AG20443 (cell line): ENCODE results near the gene NUP88.
"Not testable (repeated sequence)": the region's sequence is repeated elsewhere in the genome, so short reads cannot be mapped to it uniquely, and the experiment has no call there.

Experiments used
- DNase-seq: peaks from one replicate; pipeline ENCODE4 v3.0.0; 2012; ENCODE audit warnings: low spot score, mixed read lengths

Gene NUP88

DNA sequence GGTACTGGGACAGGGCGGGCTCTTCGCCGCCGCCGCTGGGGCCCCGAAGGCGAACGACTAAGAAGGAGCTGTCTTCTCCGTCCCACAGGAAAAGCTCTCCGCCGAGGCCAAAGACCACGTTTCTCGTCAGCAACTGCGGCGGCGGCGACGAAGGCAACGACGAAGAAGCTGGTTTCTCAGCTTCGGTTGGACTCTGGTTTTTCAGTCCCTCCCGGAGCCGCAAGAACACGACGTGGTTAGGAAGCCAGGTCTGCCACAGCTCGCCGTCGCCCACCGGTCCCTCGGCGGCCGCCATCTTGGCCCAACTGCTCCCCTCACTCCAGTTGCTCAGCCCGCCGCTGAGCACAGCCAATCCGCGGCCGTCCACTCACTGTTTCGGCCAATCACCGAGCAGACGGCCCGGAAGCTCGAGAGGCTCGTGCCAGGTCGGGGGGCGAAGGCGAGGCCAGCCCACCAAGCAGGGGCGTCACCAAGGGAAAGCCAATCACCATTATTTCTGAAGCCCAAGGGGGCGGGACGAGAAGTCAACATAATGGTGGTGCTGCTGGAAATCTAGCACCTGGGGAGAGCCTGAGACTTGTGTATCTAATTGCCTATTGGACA lies at the start of gene NUP88:
TSS of gene NUP88 (minus strand) at position 307 of the 603 bp plus-strand sequence. CDS start at position 295, 12 bp downstream.
- DNase-seq = peak; percentile 99

DNA sequence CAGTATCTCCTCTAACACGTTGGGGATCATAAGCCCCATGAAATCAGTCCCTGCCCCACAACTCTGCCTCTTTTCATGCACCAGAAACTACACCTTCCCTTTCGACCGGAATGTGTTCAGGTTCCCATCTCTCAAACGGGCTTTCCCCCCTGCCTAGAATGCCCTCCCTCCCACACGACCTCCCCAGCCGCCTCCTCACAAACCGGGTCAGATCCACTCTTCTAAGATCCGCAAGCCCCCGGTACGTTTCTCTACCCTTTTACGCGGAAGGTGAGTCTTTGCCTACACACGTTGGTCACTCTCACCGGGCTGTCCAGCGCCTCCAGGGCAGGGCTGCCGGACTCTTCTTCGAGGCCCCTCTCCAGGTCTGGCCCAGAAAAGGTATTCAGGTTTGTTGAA lies 48.6 kb upstream of the NUP88 start:
- no peak for DNase-seq

DNA sequence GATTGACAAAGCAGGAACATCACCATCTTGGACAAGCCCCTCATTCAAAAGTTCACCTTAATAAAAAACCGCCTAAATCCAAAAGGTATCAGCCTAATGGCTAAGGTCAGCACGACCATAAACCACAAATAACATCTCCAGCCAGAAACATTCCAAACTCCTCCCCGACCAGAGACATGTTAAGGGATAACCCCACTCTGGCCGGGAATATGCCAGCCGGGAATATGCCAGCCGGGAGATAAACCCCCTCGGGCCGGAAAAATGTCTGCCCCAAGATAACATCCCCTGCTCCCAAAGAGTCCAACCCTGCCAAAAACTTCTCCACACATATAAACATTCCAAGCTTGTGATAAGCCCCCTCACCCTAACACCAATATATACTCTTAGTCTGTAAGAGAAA lies 48.0 kb upstream of the NUP88 start:
- peak; percentile 19 for DNase-seq

DNA sequence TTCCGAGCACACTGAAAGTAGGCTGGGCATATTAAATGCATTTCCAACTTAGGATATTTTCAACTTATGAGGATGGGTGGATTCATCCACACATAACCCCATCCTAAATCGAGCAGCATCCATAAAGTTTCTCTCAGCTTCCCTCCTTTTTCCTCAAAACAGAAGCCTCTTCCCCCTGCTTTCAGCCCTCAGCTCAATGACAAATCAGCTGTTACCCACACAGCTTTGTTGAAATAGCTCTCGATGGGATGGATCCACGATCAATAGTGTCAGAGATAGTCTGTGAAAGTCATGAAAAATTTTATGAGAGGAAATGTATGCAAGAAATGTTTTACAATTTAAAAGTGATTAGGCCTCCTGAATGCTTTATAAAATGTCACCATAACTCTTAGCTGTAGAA lies 46.8 kb upstream of the NUP88 start:
- DNase-seq = no peak

DNA sequence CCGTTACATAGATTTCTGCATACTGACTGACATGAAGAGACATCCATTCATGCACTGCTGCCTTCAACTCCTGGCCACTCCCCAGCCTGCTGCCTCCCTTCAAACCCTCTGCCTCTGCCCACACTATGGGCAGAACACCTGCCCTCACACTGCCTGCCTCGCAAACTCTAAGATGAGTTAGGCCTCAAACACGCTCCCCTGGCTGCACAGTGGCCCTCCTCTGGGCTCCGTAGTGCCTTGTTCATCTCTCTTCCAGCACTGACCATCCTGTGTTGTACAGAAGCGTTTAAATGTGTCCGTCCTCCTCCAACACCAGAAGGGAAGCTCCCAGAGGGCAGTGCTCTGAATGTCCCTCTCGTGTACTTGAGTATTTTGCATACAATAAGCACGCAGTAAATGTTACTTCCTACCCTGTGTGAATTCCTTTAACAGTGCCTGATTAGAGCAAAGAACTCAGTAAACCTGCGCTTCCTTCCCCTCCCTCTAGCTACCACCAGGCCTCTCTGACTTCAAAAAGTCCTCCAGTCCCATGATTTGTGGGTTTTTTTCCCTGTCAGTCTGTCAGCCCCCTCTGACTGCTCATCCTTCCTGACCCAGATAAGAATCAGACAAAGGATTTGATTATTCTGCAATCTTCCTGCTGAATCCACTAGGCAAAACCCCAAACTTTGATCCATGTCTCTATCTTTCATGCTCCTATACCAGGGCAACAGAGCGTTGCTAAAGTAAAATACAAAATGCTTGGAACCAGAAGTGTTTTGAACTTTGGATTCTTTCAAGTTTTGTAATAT lies 45.5 kb upstream of the NUP88 start:
- DNase-seq = no peak

DNA sequence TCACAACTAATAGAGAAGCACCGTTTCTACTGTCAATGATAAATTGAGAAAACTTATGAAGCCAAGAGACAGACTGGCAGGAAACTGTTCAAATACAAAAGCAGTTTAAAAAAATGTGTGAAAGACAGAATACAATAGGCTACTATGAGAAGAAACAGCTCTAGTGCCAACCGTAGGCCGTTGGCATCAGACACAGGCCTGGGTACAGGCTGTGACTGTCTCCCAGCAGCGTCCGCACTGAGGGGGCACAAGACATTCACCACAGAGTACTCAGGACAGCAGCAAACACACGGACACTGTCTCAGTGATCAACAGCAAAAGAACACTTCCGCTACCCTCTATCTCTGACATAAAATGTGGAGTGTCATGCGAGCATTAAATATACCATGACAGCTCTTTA lies 27.3 kb upstream of the NUP88 start:
- no peak for DNase-seq

DNA sequence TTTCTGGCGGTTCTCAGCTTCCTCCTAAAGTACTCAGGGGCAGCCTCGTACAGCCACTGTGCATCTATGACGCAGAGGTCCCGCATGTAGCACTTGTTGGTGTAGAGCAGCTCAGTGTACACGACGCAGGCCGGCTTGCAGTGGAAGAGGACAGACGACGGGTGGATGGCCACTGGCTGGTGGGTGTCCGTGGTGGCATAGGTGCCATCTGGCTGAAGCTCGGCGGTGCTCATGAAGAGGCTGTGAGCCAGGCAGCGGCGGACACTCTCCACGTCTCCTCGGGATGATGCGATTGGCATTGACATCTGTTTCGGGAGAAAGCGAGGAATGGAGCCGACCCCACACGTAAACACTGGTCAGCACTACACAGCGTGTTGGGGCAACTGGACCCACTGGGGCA lies 24.7 kb upstream of the NUP88 start:
- no peak for DNase-seq

DNA sequence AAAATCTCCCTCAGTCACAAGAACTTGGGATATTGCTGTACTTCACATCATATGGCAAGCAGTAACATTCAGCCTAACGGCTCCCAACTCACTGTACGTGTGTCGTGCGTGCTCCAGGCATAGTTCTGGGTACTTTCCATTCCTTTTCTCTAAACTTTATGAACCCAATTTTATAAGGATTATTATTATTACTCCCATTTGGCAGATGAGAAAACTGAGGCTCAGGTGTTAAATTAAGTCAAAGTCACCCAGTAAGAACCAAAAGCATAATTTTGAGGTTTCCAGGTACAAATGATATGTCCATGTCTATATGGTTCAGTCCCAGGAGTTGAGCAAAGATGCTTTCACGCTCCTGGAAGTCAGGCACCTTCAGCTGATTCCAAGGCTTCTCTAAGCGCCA lies 24.3 kb upstream of the NUP88 start:
- no peak for DNase-seq

DNA sequence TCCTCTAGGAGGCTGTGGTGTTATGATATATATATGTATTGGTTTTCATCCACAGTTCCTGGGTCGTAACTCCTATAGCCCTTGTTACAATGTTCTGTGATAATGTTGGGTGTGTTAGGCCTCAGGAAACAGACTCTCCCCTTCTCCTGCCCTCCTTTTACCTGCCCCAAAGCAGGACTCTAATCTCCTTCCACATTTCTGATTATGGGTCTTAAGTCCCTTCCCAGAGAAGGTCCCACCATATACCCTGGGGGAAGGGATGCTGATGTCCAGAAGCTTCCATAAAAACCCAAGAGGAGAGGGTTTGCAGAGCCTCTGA lies 19.9 kb upstream of the NUP88 start:
- DNase-seq = no peak

DNA sequence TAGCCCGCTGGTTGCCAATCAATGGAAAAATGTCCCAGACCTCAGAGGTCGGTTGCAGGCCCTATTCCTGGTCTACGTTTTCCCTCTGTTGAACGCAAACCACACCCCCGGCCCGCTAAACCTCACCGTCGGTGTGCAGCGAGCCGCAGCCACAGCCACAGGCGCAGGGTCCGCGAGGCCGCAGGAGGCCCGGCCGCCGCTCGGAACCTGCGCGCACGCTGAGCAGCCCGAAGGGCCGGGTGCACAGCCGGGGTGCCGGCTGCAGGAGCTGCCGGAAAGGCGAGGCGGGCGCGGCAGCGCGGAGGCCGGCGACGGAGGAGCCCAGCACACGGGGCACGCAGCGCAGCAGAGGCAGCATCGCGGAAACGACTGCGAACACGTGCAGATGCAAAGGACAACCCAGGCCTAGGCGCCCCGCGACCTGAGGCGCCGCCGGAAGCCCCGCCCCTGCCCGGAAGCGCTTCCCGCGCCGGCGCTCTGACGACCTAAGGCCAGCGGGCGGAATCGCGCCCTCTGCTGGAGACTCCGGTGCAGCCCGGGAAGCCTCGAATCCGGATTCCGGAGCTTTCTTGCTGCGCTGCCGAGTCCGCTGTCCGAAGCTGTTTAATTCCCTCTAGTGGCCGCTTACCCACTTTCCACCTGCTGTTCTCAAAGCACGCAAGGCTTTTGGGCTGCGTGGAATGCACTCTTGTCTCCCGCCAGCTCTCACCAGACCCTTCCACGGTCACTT lies 19.4 kb upstream of the NUP88 start, which contains the start of gene C1QBP:
TSS of gene C1QBP (minus strand) at position 440 of the 730 bp plus-strand sequence. CDS start at position 358, 82 bp downstream.
- peak; percentile 97 for DNase-seq

DNA sequence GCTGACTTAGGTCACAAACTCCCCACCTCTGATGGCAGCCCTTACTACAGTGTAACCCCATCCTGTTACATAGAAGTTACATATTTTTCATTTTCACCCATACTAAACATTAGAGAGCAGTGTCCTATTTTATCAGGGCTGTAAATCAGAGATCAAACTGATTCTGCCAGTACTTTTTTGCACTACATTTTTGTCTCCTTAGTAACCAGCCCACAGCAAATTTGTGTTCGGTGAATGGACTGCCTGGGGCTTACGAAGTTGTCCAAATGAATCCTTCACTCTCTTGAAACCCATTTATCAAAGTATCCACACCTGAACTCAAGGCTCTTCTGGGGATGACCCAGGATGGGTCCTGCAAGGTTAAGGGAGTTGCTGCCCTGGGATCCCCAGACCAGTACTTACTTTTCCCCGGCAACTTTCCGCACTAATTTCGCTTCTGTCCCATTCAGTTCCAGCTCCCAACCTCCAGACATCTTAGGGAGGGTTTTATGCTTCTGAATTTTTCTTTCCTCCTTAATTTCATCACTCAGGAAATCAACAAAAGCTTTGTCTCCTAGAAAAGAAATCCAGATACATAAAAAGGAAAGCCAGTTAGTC lies 18.4 kb upstream of the NUP88 start:
- peak; percentile 30 for DNase-seq

DNA sequence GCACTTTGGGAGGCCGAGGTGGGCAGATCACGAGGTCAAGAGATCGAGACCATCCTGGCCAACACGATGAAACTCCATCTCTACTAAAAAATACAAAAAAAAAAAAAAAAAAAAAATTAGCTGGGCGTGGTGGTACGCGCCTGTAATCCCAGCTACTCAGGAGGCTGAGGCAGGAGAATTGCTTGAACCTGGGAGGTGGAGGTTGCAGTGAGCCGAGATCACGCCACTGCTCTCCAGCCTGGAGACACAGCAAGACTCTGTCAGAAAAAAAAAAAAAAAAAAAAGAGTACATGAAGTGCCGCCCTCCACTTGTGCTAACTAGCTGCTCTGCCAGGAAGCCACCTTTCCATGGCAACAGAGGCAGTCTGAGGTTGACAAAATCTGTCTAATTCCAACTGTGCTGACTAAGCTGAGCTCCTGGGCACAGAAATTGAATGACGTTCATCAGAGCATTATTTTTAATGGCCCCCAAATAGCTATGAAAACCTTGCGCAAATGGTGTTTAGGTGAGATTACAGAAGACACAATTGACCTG lies 16.4 kb upstream of the NUP88 start:
- not testable (repeated sequence) for DNase-seq

DNA sequence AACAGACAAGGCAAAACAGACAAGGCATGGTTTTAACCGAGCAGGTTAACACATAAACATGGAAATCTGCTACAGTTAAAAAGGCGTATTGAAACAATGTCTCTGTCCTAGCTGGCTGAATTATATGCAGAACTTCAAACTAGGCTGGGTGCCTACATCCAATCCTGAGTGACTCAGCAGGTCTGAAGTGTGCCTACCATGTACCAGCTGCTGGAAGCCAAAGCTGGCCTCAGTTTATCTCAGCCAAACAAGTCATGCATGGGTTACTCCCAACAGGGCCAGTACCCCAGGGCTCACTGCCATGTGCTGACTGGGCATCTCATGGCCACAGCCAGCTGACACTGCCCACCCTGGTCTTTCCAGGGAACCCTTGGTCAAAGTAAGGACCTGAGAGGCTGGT lies 15.5 kb upstream of the NUP88 start:
- no peak for DNase-seq

DNA sequence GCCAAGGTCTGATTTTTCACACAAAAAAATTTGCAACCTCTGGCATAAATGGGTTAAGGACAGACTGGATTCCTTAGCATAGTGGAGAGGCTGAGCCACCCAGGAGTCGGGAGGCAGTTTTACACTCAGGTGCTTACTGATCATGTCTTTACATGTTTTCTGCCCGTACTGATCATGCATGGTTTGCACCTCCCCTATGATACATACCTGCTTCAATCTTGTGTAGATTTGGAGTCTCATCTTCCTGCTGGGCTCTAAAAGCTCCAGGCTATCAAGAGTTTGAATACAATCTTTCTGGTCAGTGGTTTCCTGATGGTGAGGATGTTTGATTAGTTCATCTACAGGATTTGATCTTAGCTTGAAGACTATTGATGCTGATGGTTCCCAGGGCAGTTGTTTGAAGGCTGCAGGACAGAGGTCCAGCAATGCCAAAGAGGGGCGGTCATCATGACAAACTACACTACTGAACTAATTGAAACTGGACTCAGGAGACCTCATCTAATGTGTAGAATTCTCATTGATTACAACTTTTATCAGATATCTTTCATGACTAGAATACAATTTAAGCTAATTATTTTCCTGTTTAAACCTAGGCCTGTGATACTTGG lies 12.6 kb upstream of the NUP88 start:
- DNase-seq = no peak

DNA sequence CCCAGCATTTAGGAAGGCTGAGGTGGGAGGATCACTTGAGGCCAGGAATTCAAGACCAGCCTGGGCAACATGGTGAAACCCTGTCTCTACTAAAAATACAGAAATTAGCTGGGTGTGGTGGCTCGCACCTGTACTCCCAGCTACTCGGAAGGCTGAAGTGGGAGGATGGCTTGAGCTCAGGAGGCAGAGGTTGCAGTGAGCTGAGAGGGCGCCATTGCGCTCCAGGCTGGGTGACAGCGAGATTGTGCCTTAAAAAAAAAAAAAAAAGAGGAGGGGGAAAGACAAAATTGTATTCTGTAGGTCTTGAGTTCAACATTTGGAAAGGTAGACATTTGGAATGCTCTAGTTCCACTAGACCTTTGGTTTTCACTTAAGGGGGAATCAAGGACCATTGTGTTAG lies 11.8 kb upstream of the NUP88 start:
- DNase-seq = not testable (repeated sequence)

DNA sequence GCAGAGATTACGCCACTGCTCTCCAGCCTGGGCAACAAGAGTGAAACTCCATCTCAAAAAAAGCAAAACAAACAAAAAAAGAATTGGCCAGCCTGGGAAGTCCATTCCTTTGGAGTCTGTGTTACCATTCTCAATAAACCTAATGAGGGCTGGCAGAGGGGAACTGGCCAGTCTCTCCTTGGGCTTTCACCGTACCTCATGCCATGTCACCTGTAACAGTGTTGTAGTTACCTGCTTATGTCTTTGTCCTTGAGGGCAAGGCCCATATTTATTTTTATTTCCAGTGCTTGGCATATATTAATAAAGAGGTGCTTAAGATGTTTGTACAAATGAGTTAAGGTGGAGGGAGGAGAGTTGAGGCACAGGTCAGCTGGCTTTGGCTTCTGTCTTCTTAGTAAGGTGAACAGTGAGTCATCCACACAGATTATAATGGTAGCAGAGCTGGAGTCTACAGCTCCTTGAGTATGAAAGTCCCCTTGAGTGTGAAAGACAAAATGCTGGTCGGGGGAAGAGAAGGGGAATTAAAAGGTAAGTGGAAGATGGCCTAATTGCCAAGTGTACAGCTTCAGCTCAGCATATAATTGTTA lies 11.0 kb upstream of the NUP88 start:
- no peak for DNase-seq

DNA sequence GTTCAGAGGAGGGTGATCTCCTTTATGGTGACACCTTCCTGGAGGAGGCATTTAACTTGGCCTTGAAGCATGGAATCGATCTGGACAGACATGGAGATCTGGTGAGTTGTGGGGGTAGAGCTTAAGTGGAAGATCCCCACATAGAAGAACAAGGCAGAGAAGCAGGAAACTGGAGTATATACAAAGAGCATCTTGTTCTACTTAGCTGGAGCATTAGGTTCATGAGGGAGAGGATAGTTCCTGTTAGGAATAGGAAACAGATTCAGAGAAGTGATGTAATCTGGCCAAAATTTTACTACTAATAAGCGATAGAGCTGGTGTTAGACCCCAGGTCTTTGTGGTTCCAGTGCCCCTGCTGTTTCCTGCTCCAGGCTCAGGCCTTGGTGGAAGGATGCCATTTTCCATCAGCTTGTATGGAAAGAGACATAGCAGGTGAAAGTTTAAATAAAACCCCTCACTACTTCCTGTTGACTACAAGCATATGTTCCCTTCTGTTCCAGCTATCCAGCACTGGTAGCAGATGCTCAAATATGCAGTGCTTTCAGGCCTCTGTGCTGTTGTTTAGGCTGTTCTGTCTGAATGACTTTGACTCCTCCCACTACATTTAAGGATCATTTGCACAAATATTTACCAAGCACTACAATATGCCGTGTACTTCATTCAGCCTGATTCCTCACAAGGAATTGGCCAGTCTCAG lies 9.9 kb upstream of the NUP88 start:
- no peak for DNase-seq

DNA sequence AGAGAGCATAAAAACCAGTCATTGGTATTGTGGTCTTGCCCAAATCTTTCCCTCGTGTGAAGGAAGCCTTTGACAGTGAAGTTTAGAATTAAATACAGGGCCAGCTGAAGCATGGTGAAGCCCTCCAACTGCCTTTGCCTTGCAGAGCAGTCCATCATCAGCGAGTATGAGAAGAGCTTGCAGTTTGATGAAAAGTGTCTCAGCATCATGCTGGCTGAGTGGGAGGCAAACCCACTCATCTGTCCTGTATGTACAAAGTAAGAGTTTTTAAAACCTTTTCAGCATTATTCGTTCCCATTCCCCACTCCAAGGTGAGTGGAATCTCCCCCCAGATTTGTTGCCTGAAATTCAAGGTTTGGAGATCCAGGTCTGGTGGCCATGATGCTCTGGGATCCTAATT lies 6.4 kb upstream of the NUP88 start:
- DNase-seq = no peak

DNA sequence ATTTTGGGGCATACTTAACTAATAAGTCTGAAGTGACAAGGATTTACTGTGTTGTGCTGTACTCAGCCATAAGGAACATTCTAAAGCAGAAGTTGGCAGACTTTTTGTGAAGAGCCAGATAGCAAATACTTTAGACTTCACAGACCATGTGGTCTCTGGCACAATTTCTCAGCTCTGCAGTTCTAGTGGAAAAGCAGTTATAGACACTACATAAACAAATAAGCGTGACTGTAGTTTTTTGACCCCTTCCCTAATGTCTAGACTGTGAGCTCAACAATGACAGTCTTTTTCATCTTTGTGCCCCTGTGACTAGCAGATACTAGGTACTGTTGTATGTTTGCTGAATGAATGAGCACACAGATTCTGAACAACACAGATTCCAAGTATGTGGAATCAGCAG lies 5.4 kb upstream of the NUP88 start:
- DNase-seq = no peak

DNA sequence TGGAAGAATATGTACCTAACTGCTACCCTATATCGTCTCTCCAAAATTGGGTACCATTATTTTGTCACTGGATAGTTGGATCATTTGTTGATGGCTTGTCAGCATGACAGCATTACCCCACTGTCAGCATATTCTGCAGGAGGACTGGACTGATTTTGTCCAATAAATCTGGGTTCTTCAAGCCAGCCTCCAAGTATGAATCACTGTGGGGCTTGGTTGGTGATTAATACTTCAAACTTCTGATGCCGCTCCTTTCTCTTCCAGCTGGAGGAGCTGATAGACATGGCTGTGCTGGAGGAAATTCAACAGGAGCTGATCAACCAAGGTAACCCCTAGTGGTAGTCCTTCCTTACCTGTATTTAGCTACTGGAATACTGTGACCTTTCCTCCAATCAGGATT lies 3.0 kb upstream of the NUP88 start:
- peak; percentile 74 for DNase-seq
